ENCODE data around the gene MTHFD1.

DNA sequence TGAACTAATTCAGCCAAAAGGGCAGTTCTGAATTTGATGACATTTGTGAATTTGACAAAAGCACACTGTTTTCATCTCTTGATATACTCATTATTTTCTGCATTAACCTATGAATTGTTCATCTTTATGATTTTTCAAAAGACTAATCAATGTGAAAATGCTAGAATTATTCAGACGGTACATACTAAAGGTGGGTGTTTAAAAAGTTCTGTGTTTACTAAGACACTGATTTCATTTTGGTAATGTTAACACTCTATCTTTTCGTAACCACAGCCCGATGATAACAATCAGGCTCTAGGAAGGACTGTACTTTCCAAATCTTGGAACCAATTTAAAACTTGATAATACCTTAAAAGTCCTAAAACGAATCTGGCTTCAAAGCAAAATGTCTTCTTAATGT, 86.5 kb downstream of the MTHFD1 start:
- TF ChIP-seq, protein P1, sequence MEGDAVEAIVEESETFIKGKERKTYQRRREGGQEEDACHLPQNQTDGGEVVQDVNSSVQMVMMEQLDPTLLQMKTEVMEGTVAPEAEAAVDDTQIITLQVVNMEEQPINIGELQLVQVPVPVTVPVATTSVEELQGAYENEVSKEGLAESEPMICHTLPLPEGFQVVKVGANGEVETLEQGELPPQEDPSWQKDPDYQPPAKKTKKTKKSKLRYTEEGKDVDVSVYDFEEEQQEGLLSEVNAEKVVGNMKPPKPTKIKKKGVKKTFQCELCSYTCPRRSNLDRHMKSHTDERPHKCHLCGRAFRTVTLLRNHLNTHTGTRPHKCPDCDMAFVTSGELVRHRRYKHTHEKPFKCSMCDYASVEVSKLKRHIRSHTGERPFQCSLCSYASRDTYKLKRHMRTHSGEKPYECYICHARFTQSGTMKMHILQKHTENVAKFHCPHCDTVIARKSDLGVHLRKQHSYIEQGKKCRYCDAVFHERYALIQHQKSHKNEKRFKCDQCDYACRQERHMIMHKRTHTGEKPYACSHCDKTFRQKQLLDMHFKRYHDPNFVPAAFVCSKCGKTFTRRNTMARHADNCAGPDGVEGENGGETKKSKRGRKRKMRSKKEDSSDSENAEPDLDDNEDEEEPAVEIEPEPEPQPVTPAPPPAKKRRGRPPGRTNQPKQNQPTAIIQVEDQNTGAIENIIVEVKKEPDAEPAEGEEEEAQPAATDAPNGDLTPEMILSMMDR (IDR thresholded peaks at IDR 0.05) = no peak
- TF ChIP-seq EP300 (IDR thresholded peaks at IDR 0.05) = no peak
- no peak for TF ChIP-seq RFX5 (IDR thresholded peaks at IDR 0.05)
- no peak for TF ChIP-seq HOXB5 (CRISPR knock-in tag; IDR thresholded peaks at IDR 0.05)
- no peak for TF ChIP-seq MAFK (IDR thresholded peaks at IDR 0.05; ENCODE audit: partially characterized antibody)
- no peak for TF ChIP-seq JUN (IDR thresholded peaks at IDR 0.05)
- no peak for TF ChIP-seq POLR2A (IDR thresholded peaks at IDR 0.05; ENCODE audit: low read length)
- TF ChIP-seq HDAC2 (IDR thresholded peaks at IDR 0.05) = no peak
- no peak for TF ChIP-seq CHD4 (IDR thresholded peaks at IDR 0.05; ENCODE audit: borderline replicate concordance)
- no peak for TF ChIP-seq ZSCAN20 (CRISPR knock-in tag; IDR thresholded peaks at IDR 0.05)
- no peak for TF ChIP-seq BHLHE40 (IDR thresholded peaks at IDR 0.05; ENCODE audit: low read depth, low read length)
- TF ChIP-seq RARB (CRISPR knock-in tag; IDR thresholded peaks at IDR 0.05) = no peak
- no peak for TF ChIP-seq NR3C1 (IDR thresholded peaks at IDR 0.05)
- TF ChIP-seq RAD21 (conservative IDR thresholded peaks at IDR 0.05 in 1 of 2, IDR thresholded peaks at IDR 0.05 in 1 of 2) = no peak

Measured in A549 (cell line).